ENCODE data around the gene PDE4C.

Gene PDE4C

GRCh38 chr19:18183529-18183928 is 42.7 kb downstream of the PDE4C start:
- H3K36me3 ChIP-seq (ENCODE audit: insufficient read depth, low read length): no peaks in the 10 kb centered on the region
- no peak overlapping the region for H3K9ac ChIP-seq (ENCODE audit: low read depth, low read length)
- no peaks in the 10 kb centered on the region; the same call in 1 of the 2 replicates for H3K4me1 ChIP-seq (ENCODE audit: insufficient read depth, low read length)
- no peaks in the 10 kb centered on the region for H3K9me3 ChIP-seq (ENCODE audit: control insufficient read depth, insufficient read depth, low read length)

- no peaks in the 10 kb centered on the region for H3K36me3 ChIP-seq (ENCODE audit: insufficient read depth, low read length)
- no peaks in the 10 kb centered on the region for H3K4me1 ChIP-seq (ENCODE audit: insufficient read depth, low read length)
- H3K9ac ChIP-seq (ENCODE audit: low read depth, low read length): no peak overlapping the region
Observed at GRCh38 chr19:18179957-18180356, 46.3 kb downstream of the PDE4C start.

GRCh38 chr19:18176367-18177310 is 49.6 kb downstream of the PDE4C start:
- Histone ChIP-seq H3K4me1 (ENCODE audit: insufficient read depth, low read length) (no peaks in the 10 kb centered on the region), H3K36me3 (ENCODE audit: insufficient read depth, low read length) (no peaks in the 10 kb centered on the region), H3K9me3 (ENCODE audit: control insufficient read depth, insufficient read depth, low read length) (no peaks in the 10 kb centered on the region), H3K9ac (ENCODE audit: low read depth, low read length) (no peak overlapping the region)

More at GRCh38 chr19:18179957-18180356, 46.3 kb downstream of the PDE4C start:
- no peaks in the 10 kb centered on the region for H3K9me3 ChIP-seq (ENCODE audit: control insufficient read depth, insufficient read depth, low read length)

- H3K4me1 ChIP-seq (ENCODE audit: insufficient read depth, low read length): no peaks in the 10 kb centered on the region
- H3K9ac ChIP-seq (ENCODE audit: low read depth, low read length): no peak overlapping the region
- no peaks in the 10 kb centered on the region for H3K9me3 ChIP-seq (ENCODE audit: control insufficient read depth, insufficient read depth, low read length)
- H3K36me3 ChIP-seq (ENCODE audit: insufficient read depth, low read length): no peaks in the 10 kb centered on the region
Observed at GRCh38 chr19:18174983-18175382, 51.3 kb downstream of the PDE4C start.

All from ES-I3 (cell line).